ENCODE results near the gene SLC24A4.

SLC24A4 gene

GRCh38 chr14:92447416-92448197 is 124.6 kb downstream of the SLC24A4 start:
- Histone ChIP-seq H3K27ac (ENCODE audit: extremely low read depth, low read depth, low read length) (no peak overlapping the region), H3K4me3 (ENCODE audit: low read depth, low read length) (no peak overlapping the region), H3K36me3 (ENCODE audit: control insufficient read depth in 2 of 2, insufficient read depth in 1 of 2, low read length in 2 of 2) (no peaks in the 10 kb centered on the region), H3K9me3 (ENCODE audit: control insufficient read depth, insufficient read depth, low read depth, low read length) (no peaks in the 10 kb centered on the region), H3K4me1 (ENCODE audit: control insufficient read depth, insufficient read depth, low read length) (no peaks in the 10 kb centered on the region)
- TF ChIP-seq SALL2 (tag by site-specific recombination; IDR thresholded peaks at IDR 0.05; ENCODE audit: borderline replicate concordance) (no peak), ZNF146 (tag by site-specific recombination; IDR thresholded peaks at IDR 0.05) (peak; percentile 91)
- ChIA-PET POLR2A (no interaction called here), CTCF (no interaction called here)

- Histone ChIP-seq H3K4me1 (ENCODE audit: control insufficient read depth, insufficient read depth, low read length) (no peaks in the 10 kb centered on the region), H3K36me3 (ENCODE audit: control insufficient read depth in 2 of 2, insufficient read depth in 1 of 2, low read length in 2 of 2) (no peaks in the 10 kb centered on the region), H3K4me3 (ENCODE audit: low read depth, low read length) (no peak overlapping the region), H3K9me3 (ENCODE audit: control insufficient read depth, insufficient read depth, low read depth, low read length) (no peaks in the 10 kb centered on the region), H3K27ac (ENCODE audit: extremely low read depth, low read depth, low read length) (no peak overlapping the region)
- POLR2A ChIA-PET, result no interaction called here
- no peak for TF ChIP-seq ZNF558 (tag by site-specific recombination; IDR thresholded peaks at IDR 0.05)
- no peak for TF ChIP-seq ZNF24 (tag by site-specific recombination; IDR thresholded peaks at IDR 0.05)
- no peak for TF ChIP-seq ZSCAN5A (tag by site-specific recombination; IDR thresholded peaks at IDR 0.05)
- TF ChIP-seq ZNF211 (tag by site-specific recombination; IDR thresholded peaks at IDR 0.05; ENCODE audit: low read depth), result no peak
- no peak for TF ChIP-seq ZFP69B (tag by site-specific recombination; IDR thresholded peaks at IDR 0.05)
- TF ChIP-seq KLF17 (tag by site-specific recombination; IDR thresholded peaks at IDR 0.05), result no peak
- TF ChIP-seq ZNF114 (tag by site-specific recombination; IDR thresholded peaks at IDR 0.05), result no peak
- no peak for TF ChIP-seq ZNF623 (tag by site-specific recombination; IDR thresholded peaks at IDR 0.05)
- TF ChIP-seq ATF2 (tag by site-specific recombination; IDR thresholded peaks at IDR 0.05; ENCODE audit: low read depth), result no peak
- TF ChIP-seq ZNF18 (tag by site-specific recombination; IDR thresholded peaks at IDR 0.05), result no peak
- no peak for TF ChIP-seq ZNF433 (tag by site-specific recombination; IDR thresholded peaks at IDR 0.05; ENCODE audit: low read depth)
- no peak for TF ChIP-seq PBX3 (CRISPR knock-in tag; IDR thresholded peaks at IDR 0.05)
- no peak for TF ChIP-seq YY1 (tag by site-specific recombination; IDR thresholded peaks at IDR 0.05)
- TF ChIP-seq ZBTB11 (tag by site-specific recombination; conservative IDR thresholded peaks at IDR 0.05; ENCODE audit: low read depth), result no peak
- TF ChIP-seq ZNF121 (tag by site-specific recombination; IDR thresholded peaks at IDR 0.05), result no peak
- CTCF ChIA-PET, result no interaction called here
Measured at GRCh38 chr14:92448786-92449185, 125.8 kb downstream of the SLC24A4 start.

All from HEK293 (cell line).